K562 (cell line): Measurements from ENCODE around the gene ARHGAP25. TPM values are rescaled to one million over a fixed set of nuclear protein-coding genes. Genes with fewer than 3 reads are reported as not detected.
A peak's percentile ranks its signal among the peaks of the same experiment; 100 is the strongest.

Source experiments
- ATAC-seq: fragments of 200-7000 bp; cut with Tn5 transposase; 3 replicates; pipeline ENCODE4 v1.9.1; 2020; ENCODE audit warnings: moderate library complexity
- BruUV-seq: library from RNA; stranded (reverse); fragments of 400-500 nt; replicated peaks from 2 replicates; lab custom pipeline; 2021; lab: Mats Ljungman, UMichigan
- CTCF ChIA-PET: fragments of 300-600 bp; formaldehyde crosslinking; extraction: SDS; loops from one replicate; lab custom pipeline; 2021; ENCODE audit warnings: low intra/inter-chr PET ratio; lab: Yijun Ruan, JAX
- POLR2A ChIA-PET: fragments of 300-600, 350-650 bp; sonication (Branson Sonifier 250); formaldehyde crosslinking; extraction: SDS; loops from one replicate; lab custom pipeline; 2021; ENCODE audit warnings: antibody characterized with exemption, inconsistent platforms; lab: Yijun Ruan, JAX
- DNase-seq, 4 experiments: peaks; one replicate each; pipeline versions ENCODE4 v3.0.0 to v3.0.0-alpha.2; 2011 to 2018; ENCODE audit warnings: low spot score in 3 of 4, mixed read lengths in 3 of 4; ENCODE audit errors: extremely low read depth in 1 of 4
- FAIRE-seq: peaks from 2 replicates; lab custom pipeline; 2011; peaks lifted over from hg19 to GRCh38; lab: Jason Lieb, UNC
- H2AFZ ChIP-seq: 2 replicates; pipeline ENCODE4 v1.6.0; 2011; ENCODE audit warnings: low read depth, low read length, control low read depth, inconsistent platforms
- H3K27ac ChIP-seq: fragments of 200-600 bp; 3 replicates; pipeline ENCODE4 v1.8.0; 2011; ENCODE audit warnings: low read depth, mild to moderate bottlenecking, control low read depth, inconsistent platforms, low read length, moderate library complexity, mixed read lengths; ENCODE audit errors: extremely low read depth
- H3K27me3 ChIP-seq, 2 experiments: fragments of 300-600 bp in 1 of 2; 2 replicates in 1 of 2; 3 replicates in 1 of 2; pipeline versions ENCODE4 v1.6.0 to v1.8.0; 2011; ENCODE audit warnings: inconsistent platforms in 2 of 2, low read length in 2 of 2, mild to moderate bottlenecking in 1 of 2, mixed read lengths in 1 of 2, moderate library complexity in 1 of 2; ENCODE audit not compliant: control insufficient read depth in 2 of 2, insufficient read depth in 2 of 2
- H3K36me3 ChIP-seq: fragments of 300-600 bp; 3 replicates; pipeline ENCODE4 v1.8.0; 2011; ENCODE audit warnings: mild to moderate bottlenecking, low read length, inconsistent platforms; ENCODE audit not compliant: control insufficient read depth, insufficient read depth
- H3K4me1 ChIP-seq, 2 experiments: fragments of 200-600 bp in 1 of 2; replicated peaks in 1 of 2; 2 replicates in 1 of 2; 3 replicates in 1 of 2; pipeline versions ENCODE4 v1.5.1 to v1.8.0; 2011; ENCODE audit warnings: inconsistent platforms in 2 of 2, low read length in 2 of 2, mild to moderate bottlenecking in 1 of 2, mixed read lengths in 1 of 2, moderate library complexity in 1 of 2; ENCODE audit not compliant: control insufficient read depth in 2 of 2, insufficient read depth in 2 of 2
- H3K4me2 ChIP-seq: 2 replicates; pipeline ENCODE4 v1.6.1; 2011; ENCODE audit warnings: low read length, control low read depth, inconsistent platforms, mixed read lengths; ENCODE audit not compliant: insufficient read depth
- H3K4me3 ChIP-seq: fragments of 200-600 bp; sonication (generic), shearing (Covaris generic); 2 replicates; pipeline ENCODE4 v1.5.1; 2016; ENCODE audit warnings: control low read depth, inconsistent platforms
- H3K79me2 ChIP-seq: fragments of 200-600 bp; 3 replicates; pipeline ENCODE4 v1.8.0; 2011; ENCODE audit warnings: low read length, inconsistent platforms; ENCODE audit not compliant: control insufficient read depth, insufficient read depth
- H3K9ac ChIP-seq, 2 experiments: 2 replicates each; pipeline versions ENCODE4 v1.6.0 to v1.6.1; 2011; ENCODE audit warnings: low read depth in 2 of 2, low read length in 2 of 2, control low read depth in 1 of 2, inconsistent platforms in 1 of 2, mild to moderate bottlenecking in 1 of 2, mixed read lengths in 1 of 2; ENCODE audit not compliant: insufficient read depth in 1 of 2
- H3K9me1 ChIP-seq: one replicate; pipeline ENCODE4 v1.6.0; 2011; ENCODE audit warnings: inconsistent platforms, mild to moderate bottlenecking, low read length, moderate library complexity; ENCODE audit not compliant: control insufficient read depth, insufficient read depth
- H3K9me3 ChIP-seq: replicated peaks from 2 replicates; pipeline ENCODE4 v1.5.1; 2011; ENCODE audit warnings: low read depth, low read length, inconsistent platforms; ENCODE audit not compliant: control insufficient read depth, insufficient read depth
- H4K20me1 ChIP-seq: replicated peaks from 2 replicates; pipeline ENCODE4 v1.6.1; 2011; ENCODE audit warnings: low read length, inconsistent platforms, mixed read lengths; ENCODE audit not compliant: control insufficient read depth, insufficient read depth
- DEAF1 ChIP-seq: fragments of 450-650 bp; formaldehyde crosslinking; IDR thresholded peaks from 2 replicates; pipeline ENCODE4 v1.4.0; 2020; ENCODE audit warnings: mild to moderate bottlenecking, moderate library complexity
- EP300 ChIP-seq: IDR thresholded peaks from 2 replicates; pipeline ENCODE4 v1.6.1; 2012; ENCODE audit warnings: low read length, improper control_type of control experiment
- ESRRB ChIP-seq: fragments of 250-450 bp; sonication (Bioruptor Pico); IDR thresholded peaks from 2 replicates; pipeline ENCODE4 v1.5.0; 2020; ENCODE audit warnings: mild to moderate bottlenecking, moderate library complexity, borderline replicate concordance
- EZH2 ChIP-seq: IDR thresholded peaks from 2 replicates; pipeline ENCODE4 v1.6.1; 2012; ENCODE audit warnings: low read depth, mild to moderate bottlenecking, inconsistent platforms, low read length, borderline replicate concordance
- KAT8 ChIP-seq: fragments of 450-650 bp; IDR thresholded peaks from 2 replicates; pipeline ENCODE4 v1.6.1; 2016; ENCODE audit warnings: low read depth, mild to moderate bottlenecking
- LCOR ChIP-seq: sonication (generic); formaldehyde crosslinking; IDR thresholded peaks from 2 replicates; pipeline ENCODE4 v1.8.0; 2022; ENCODE audit warnings: mild to moderate bottlenecking, missing genetic modification reagents
- MAZ ChIP-seq, 2 experiments: fragments of 450-650 bp in 1 of 2; sonication (generic) in 1 of 2; formaldehyde crosslinking; IDR thresholded peaks in 1 of 2; conservative IDR thresholded peaks in 1 of 2; 2 replicates each; pipeline versions ENCODE4 v1.4.0 to v1.5.0; 2020; ENCODE audit warnings: mild to moderate bottlenecking in 1 of 2, missing genetic modification reagents in 1 of 2
- MCM7 ChIP-seq, 2 experiments: fragments of 450-650 bp; IDR thresholded peaks; 2 replicates each; pipeline ENCODE4 v1.6.1; 2016 to 2018
- MYNN ChIP-seq, 2 experiments: sonication (generic); formaldehyde crosslinking in 1 of 2; IDR thresholded peaks; 2 replicates each; pipeline versions ENCODE4 v1.5.0 to v1.6.1; 2016 to 2020; ENCODE audit warnings: antibody characterized with exemption in 1 of 2, missing genetic modification reagents in 1 of 2
- NFIX ChIP-seq: fragments of 250-450 bp; sonication (Bioruptor Pico); IDR thresholded peaks from 2 replicates; pipeline ENCODE4 v1.4.0; 2020; ENCODE audit warnings: low read depth, mild to moderate bottlenecking, moderate library complexity
- POLR2AphosphoS5 ChIP-seq: IDR thresholded peaks from 2 replicates; pipeline ENCODE4 v1.6.1; 2011; ENCODE audit warnings: mild to moderate bottlenecking, low read depth, low read length, moderate library complexity; ENCODE audit not compliant: control insufficient read depth, insufficient read depth
- TAF7 ChIP-seq: fragments of 450-650 bp; IDR thresholded peaks from 2 replicates; pipeline ENCODE4 v1.6.1; 2016; ENCODE audit warnings: missing genetic modification characterization, missing compliant biosample characterization
- TBL1XR1 ChIP-seq, 2 experiments: IDR thresholded peaks; 2 replicates each; pipeline ENCODE4 v1.6.1; 2012; ENCODE audit warnings: improper control_type of control experiment in 2 of 2, low read length in 2 of 2, mild to moderate bottlenecking in 1 of 2
- ZC3H11A ChIP-seq: IDR thresholded peaks from 2 replicates; pipeline ENCODE4 v1.6.1; 2012; ENCODE audit warnings: low read depth, low read length, improper control_type of control experiment
- ZNF121 ChIP-seq: sonication (generic); formaldehyde crosslinking; conservative IDR thresholded peaks from 2 replicates; pipeline ENCODE4 v1.8.0; 2022; ENCODE audit warnings: missing genetic modification reagents
- ZNF140 ChIP-seq: fragments of 250-450 bp; sonication (Bioruptor Pico); IDR thresholded peaks from 2 replicates; pipeline ENCODE4 v1.8.0; 2021; ENCODE audit warnings: moderate library complexity, mild to moderate bottlenecking, inconsistent platforms
- ZNF24 ChIP-seq: fragments of 450-650 bp; IDR thresholded peaks from 2 replicates; pipeline ENCODE4 v1.6.1; 2016
- ZNF3 ChIP-seq: fragments of 250-450 bp; sonication (Bioruptor Pico); IDR thresholded peaks from 2 replicates; pipeline ENCODE4 v1.5.0; 2021; ENCODE audit warnings: mild to moderate bottlenecking, moderate library complexity
- whole genome bisulfite sequencing: fragments of 100-300 bp; shearing (Covaris generic); methylation state at CpG from one replicate; pipeline ENCODE4 v1.1.6; 2016; ENCODE audit warnings: low coverage, mixed read lengths; ENCODE audit not compliant: insufficient coverage; ENCODE audit errors: missing lambda C conversion rate; 5-methylcytosine and 5-hydroxymethylcytosine counted together
- in situ Hi-C: fragments of 300-500 bp; cut with MboI; formaldehyde crosslinking; loops from 4 replicates; pipeline ENCODE4 v1.15.0; 2018; ENCODE audit warnings: inconsistent platforms, mixed read lengths
- intact Hi-C: fragments of 100-400 bp; cut with micrococcal nuclease; formaldehyde crosslinking; loops from 2 replicates; pipeline ENCODE4 v1.14.2; 2022
- polyA plus RNA-seq, 8 experiments: library from polyadenylated mRNA; depleted of rRNA in 4 of 8; stranded (reverse) in 5 of 8; unstranded in 3 of 8; fragments of >200 nt; fragmentation: Nextera tagmentation in 2 of 8; fragmentation: Illumina TruSeq in 1 of 8; extraction: Ambion mirVana in 2 of 8; extraction: Trizol in 1 of 8; gene quantifications; 2 replicates each; pipeline versions ENCODE4 v1.2.1 to v1.2.3, GENCODE V29; 2011 to 2014; ENCODE audit warnings: inconsistent platforms in 1 of 8, missing spikeins in 1 of 8
- total RNA-seq, 7 experiments: library from RNA; depleted of rRNA in 6 of 7; stranded (reverse); fragments of >200 nt in 6 of 7; fragmentation: Illumina TruSeq in 2 of 7; extraction: Trizol in 2 of 7; gene quantifications; 2 replicates each; pipeline versions ENCODE4 v1.2.1 to v1.2.3, GENCODE V29; 2011 to 2021; ENCODE audit warnings: low replicate concordance in 1 of 7

Gene ARHGAP25
- total and polyA plus RNA-seq, 9 of the 15 experiments (the other 6 are each of a cell fraction or from before 2014, with no cell fraction given): 4.9 to 14.8 (median 10.7) TPM

GRCh38 chr2:68839260-68839833, 104.7 kb downstream of the ARHGAP25 start:
- intact Hi-C loops: loop anchor here (1.0 to 5.0 kb wide), 2 partner anchors 71 to 72 kb away; no protein-coding TSS in a partner anchor
- no peaks in the 10 kb centered on the region for H3K9me1 ChIP-seq
- in situ Hi-C loops: loop anchor here (10.0 kb wide), 1 partner anchor 375 kb away; the partner anchor contains the start of genes APLF and FBXO48
- ChIA-PET CTCF (interaction anchor here (1.4 kb wide), 1 partner anchor 86 kb away, joined by 4 read pairs; no protein-coding TSS in a partner anchor), POLR2A (interaction anchor here (0.6 to 2.5 kb wide), 3 partner anchors 10 to 59 kb away, joined by 3 to 7 read pairs (median 3); no protein-coding TSS in a partner anchor)
- ATAC-seq (peak; percentile 56), DNase-seq (peak; percentile 46 to 63 (median 59)), FAIRE-seq (peak; percentile 37)
- H3K4me2 ChIP-seq: no peak overlapping the region
- no peaks in the 10 kb centered on the region for H3K27me3 ChIP-seq
- 58% methylated on average over 2 of the region's 2 CpGs for WGBS
- no peak overlapping the region for H3K27ac ChIP-seq
- no peaks in the 10 kb centered on the region for H4K20me1 ChIP-seq
- H3K4me3 ChIP-seq: no peak overlapping the region
- H3K4me1 ChIP-seq: peaks cover 5 to 11% of the 10 kb centered on the region in 2 experiments; a peak in 4 of 5 replicates
- H3K9me3 ChIP-seq: no peaks in the 10 kb centered on the region; the same call in 1 of the 2 replicates
- H3K79me2 ChIP-seq: no peaks in the 10 kb centered on the region
- no peak overlapping the region for H3K9ac ChIP-seq
- BruUV-seq: no TSS peak
- H3K36me3 ChIP-seq: no peaks in the 10 kb centered on the region
- H2AFZ ChIP-seq: no peak overlapping the region
- TF ChIP-seq LCOR (CRISPR knock-in tag) (peak; percentile 31; the same call in 1 of the 2 replicates), EP300 (peak; percentile 37; the same call in 1 of the 2 replicates), ZNF24 (peak; percentile 38; the same call in 1 of the 2 replicates), EZH2 (no peak), ZC3H11A (no peak), TBL1XR1 (IDR thresholded peaks at IDR 0.05; ENCODE audit: low read length in 2 of 2) (0 out of 4 replicates have a peak, but pooled peaks of 1 of the 2 experiments have one; percentile 24), ESRRB (no peak), POLR2AphosphoS5 (no peak), DEAF1 (CRISPR knock-in tag) (peak; percentile 96), NFIX (CRISPR knock-in tag) (no peak), ZNF140 (CRISPR knock-in tag) (no peak), MCM7 (IDR thresholded peaks at IDR 0.05) (no peak), TAF7 (no peak), ZNF3 (CRISPR knock-in tag) (no peak), ZNF121 (CRISPR knock-in tag) (no peak), MAZ (CRISPR knock-in tag; conservative IDR thresholded peaks at IDR 0.05 in 1 of 2, IDR thresholded peaks at IDR 0.05 in 1 of 2) (peak in 1 of 2 experiments; percentile 55; a peak in 2 of 4 replicates), MYNN (IDR thresholded peaks at IDR 0.05) (0 out of 2 replicates have a peak, but pooled peaks have one; percentile 24), MYNN (CRISPR knock-in tag; IDR thresholded peaks at IDR 0.05) (no peak), KAT8 (no peak)
